ENCODE results near the gene CRYAB. TPM values are rescaled to one million over a fixed set of nuclear protein-coding genes. Genes with fewer than 3 reads are reported as not detected.
"Not testable (repeated sequence)": the region's sequence is repeated elsewhere in the genome, so short reads cannot be mapped to it uniquely, and the experiment has no call there.

CRYAB gene
- polyA plus RNA-seq, 1 experiment = 76.7 TPM

DNA sequence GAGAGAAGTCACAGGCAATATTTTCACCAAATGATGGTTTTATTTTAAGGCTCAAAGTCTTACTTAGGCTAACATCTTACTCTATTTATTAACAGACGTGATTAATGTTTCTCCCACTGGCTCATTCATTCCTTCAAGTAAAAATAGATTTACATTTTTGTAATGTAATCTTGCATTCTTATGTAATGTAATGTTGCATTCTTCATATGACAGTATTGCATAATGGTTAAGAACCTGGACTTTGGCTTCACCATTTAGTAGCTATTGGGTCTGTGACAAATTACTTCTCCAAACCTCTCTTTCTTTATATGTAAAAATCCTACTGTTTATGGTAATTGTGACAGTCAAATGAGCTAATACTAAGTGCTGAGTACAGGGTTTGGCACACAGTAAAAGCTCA, 22.3 kb upstream of the CRYAB start:
- CTCF ChIA-PET = interaction anchor here (0.8 to 6.3 kb wide), 7 partner anchors 19 to 66 kb away, joined by 3 to 65 read pairs (median 4); no protein-coding TSS in a partner anchor
- POLR2A ChIA-PET = no interaction called here
- Histone ChIP-seq H3K27me3 (ENCODE audit: control insufficient read depth, insufficient read depth, low read length) (no peaks in the 10 kb centered on the region), H3K36me3 (ENCODE audit: control insufficient read depth, insufficient read depth, low read length) (no peaks in the 10 kb centered on the region), H3K4me3 (ENCODE audit: low read depth, low read length) (no peak overlapping the region)
- DNase-seq (ENCODE audit: low read depth) = no peak
- no peak for TF ChIP-seq CTCF (IDR thresholded peaks at IDR 0.05; ENCODE audit: insufficient read depth, low read depth, low read length)

DNA sequence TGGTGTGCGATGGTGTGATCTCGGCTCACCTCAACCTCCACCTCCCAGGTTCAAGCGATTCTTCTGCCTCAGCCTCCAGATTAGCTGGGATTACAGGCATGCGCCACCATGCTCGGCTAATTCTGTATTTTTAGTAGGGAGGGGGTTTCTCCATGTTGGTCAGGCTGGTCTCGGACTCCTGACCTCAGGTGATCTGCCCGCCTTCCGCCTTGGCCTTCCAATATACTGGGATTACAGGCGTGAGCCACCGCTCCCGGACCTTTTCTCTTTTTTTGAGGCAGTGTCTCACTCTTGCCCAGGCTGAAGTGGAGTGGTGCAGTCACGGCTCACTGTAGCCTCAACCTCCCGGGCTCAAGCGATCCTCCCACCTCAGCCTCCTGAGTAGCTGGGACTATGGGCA, 21.6 kb upstream of the CRYAB start:
- DNase-seq (ENCODE audit: low read depth); POLR2A ChIA-PET; H3K27me3 ChIP-seq (ENCODE audit: control insufficient read depth, insufficient read depth, low read length); H3K36me3 ChIP-seq (ENCODE audit: control insufficient read depth, insufficient read depth, low read length); H3K4me3 ChIP-seq (ENCODE audit: low read depth, low read length): not testable (repeated sequence)
- CTCF ChIA-PET = interaction anchor here (1.1 to 6.3 kb wide), 3 partner anchors 9 to 47 kb away, joined by 3 to 65 read pairs (median 4); no protein-coding TSS in a partner anchor

DNA sequence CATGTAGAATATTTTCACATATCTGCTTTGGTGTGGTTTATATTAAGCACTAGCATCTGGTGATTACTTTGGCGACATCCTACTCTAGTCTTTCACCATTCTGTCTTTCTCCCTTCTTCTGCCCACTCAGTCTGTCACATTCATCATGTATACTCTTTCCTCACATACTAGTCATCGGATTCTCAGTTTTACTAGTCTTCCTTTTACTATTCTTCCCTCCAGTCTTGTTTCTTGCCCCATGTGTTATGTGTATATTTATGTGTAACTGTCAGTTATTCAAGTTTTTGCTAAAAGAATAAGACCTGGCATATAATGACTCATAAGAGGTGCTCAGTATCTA, 21.0 kb upstream of the CRYAB start:
- Histone ChIP-seq H3K4me3 (ENCODE audit: low read depth, low read length) (no peak overlapping the region), H3K36me3 (ENCODE audit: control insufficient read depth, insufficient read depth, low read length) (no peaks in the 10 kb centered on the region), H3K27me3 (ENCODE audit: control insufficient read depth, insufficient read depth, low read length) (no peaks in the 10 kb centered on the region)
- TF ChIP-seq CTCF (IDR thresholded peaks at IDR 0.05; ENCODE audit: insufficient read depth, low read depth, low read length) = no peak
- DNase-seq (ENCODE audit: low read depth) = no peak
- ChIA-PET CTCF (interaction anchor here (1.0 to 4.6 kb wide), 11 partner anchors 9 to 67 kb away, joined by 3 to 33 read pairs (median 8); no protein-coding TSS in a partner anchor), POLR2A (interaction anchor here (0.6 kb wide), 1 partner anchor 9 kb away, joined by 9 read pairs; no protein-coding TSS in a partner anchor)

- ChIA-PET POLR2A (no interaction called here), CTCF (interaction anchor here (1.6 to 4.6 kb wide), 11 partner anchors 11 to 350 kb away, joined by 5 to 33 read pairs (median 11); partner anchors contain the start of gene CFAP68)
- no peaks in the 10 kb centered on the region for H3K27me3 ChIP-seq (ENCODE audit: control insufficient read depth, insufficient read depth, low read length)
- H3K4me3 ChIP-seq (ENCODE audit: low read depth, low read length) = no peak overlapping the region
- no peak for TF ChIP-seq CTCF (IDR thresholded peaks at IDR 0.05; ENCODE audit: insufficient read depth, low read depth, low read length)
- no peak for DNase-seq (ENCODE audit: low read depth)
- H3K36me3 ChIP-seq (ENCODE audit: control insufficient read depth, insufficient read depth, low read length) = no peaks in the 10 kb centered on the region
These were observed 18.9 kb upstream of the CRYAB start for GRCh38 chr11:111930472-111930871.

DNA sequence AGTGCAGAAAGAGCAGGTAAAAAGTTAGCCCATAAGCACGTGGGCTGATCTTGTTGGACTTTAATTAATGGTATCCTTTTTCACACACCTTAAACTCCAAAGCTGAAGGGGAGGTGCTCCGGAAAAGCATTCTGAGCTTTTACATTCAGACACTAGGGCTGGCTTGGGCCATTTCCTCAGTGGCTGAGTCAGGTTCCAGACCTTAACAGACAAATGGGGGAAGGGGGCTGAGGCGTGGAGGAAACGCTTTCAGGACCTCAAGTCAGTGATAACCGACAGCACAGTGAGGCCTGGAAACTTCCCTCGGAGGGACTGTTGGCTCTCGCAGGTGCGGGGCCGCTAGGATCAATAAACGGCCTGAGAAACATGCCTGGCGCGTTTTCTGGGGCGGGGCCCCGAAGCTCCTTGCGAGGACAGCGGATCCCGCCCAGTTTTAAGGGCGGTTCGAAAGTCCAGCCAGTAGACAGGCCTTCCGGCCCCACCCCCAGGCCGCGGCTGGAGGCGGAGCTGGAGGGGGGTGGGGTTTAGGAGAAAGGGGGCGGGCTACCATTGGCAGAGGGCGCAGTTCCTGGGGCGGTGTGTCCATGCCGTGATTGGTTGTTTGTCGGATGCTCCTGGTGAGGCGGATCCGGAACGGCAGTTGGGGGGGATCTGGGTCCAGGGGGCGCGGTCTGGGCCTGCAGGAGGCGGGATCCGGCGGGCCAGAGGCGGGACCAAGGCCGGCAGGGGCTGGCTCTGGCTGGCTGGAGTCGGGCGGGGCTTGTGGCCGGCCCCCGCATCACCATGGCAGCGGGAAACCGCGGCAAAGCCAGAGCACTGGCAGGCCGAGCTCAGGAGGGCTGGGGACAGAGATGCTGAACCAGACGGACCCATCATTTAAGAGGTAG, 15.2 kb upstream of the CRYAB start:
- DNase-seq (ENCODE audit: low read depth) = peak; percentile 86
- TF ChIP-seq CTCF (IDR thresholded peaks at IDR 0.05; ENCODE audit: insufficient read depth, low read depth, low read length) = peak; percentile 7; the same call in 1 of the 2 replicates
- CTCF ChIA-PET = interaction anchor here (0.6 to 3.3 kb wide), 13 partner anchors 12 to 70 kb away, joined by 3 to 15 read pairs (median 4); partner anchors contain the start of genes ALG9 and CFAP68
- POLR2A ChIA-PET = interaction anchor here (0.6 to 0.8 kb wide), 4 partner anchors 12 to 51 kb away, joined by 3 to 5 read pairs (median 4); no protein-coding TSS in a partner anchor
- H3K4me3 ChIP-seq (ENCODE audit: low read depth, low read length) = peak overlapping the region; percentile 40
- no peaks in the 10 kb centered on the region for H3K27me3 ChIP-seq (ENCODE audit: control insufficient read depth, insufficient read depth, low read length)
- H3K36me3 ChIP-seq (ENCODE audit: control insufficient read depth, insufficient read depth, low read length) = no peaks in the 10 kb centered on the region
